Thoracic aorta (tissue), 2 donors: ENCODE results near the gene TPGS1. TPM values are rescaled to one million over a fixed set of nuclear protein-coding genes. Genes with fewer than 3 reads are reported as not detected.

Experiments
- ATAC-seq: fragments of 150-250 bp; one replicate; pipeline ENCODE4 v1.8.0; 2017; ENCODE audit warnings: low read depth; ENCODE audit not compliant: insufficient number of reproducible peaks, low FRiP score
- DNase-seq: peaks from one replicate; pipeline ENCODE4 v3.0.0-alpha.2; 2020; ENCODE audit warnings: low spot score
- H3K27ac ChIP-seq, 2 donors: fragments of 200-600 bp; sonication (generic); 1 replicate in 1 of 2; 2 replicates in 1 of 2; pipeline ENCODE4 v1.5.1; 2016; ENCODE audit warnings: mild to moderate bottlenecking in 2 of 2, moderate library complexity in 2 of 2
- H3K27me3 ChIP-seq: fragments of 200-600 bp; sonication (generic); replicated peaks from 2 replicates; pipeline ENCODE4 v1.6.0; 2016; ENCODE audit warnings: mild to moderate bottlenecking; ENCODE audit not compliant: insufficient read depth
- H3K36me3 ChIP-seq: fragments of 200-600 bp; sonication (generic); one replicate; pipeline ENCODE4 v1.5.1; 2016
- H3K4me1 ChIP-seq, 2 donors: fragments of 200-600 bp; sonication (generic); 1 replicate in 1 of 2; 2 replicates in 1 of 2; pipeline versions ENCODE4 v1.5.1 to v1.6.0; 2016; ENCODE audit warnings: low read depth in 2 of 2, mild to moderate bottlenecking in 1 of 2; ENCODE audit not compliant: control insufficient read depth in 1 of 2
- H3K4me3 ChIP-seq: fragments of 200-600 bp; sonication (generic); 2 replicates; pipeline ENCODE4 v1.5.1; 2016; ENCODE audit warnings: mild to moderate bottlenecking
- H3K9me3 ChIP-seq: fragments of 200-600 bp; sonication (generic); 2 replicates; pipeline ENCODE4 v1.5.1; 2016
- total RNA-seq, 2 donors: library from RNA; depleted of rRNA; stranded (reverse); fragments of >200 nt; gene quantifications; one replicate each; pipeline versions ENCODE4 v1.1.0 to v1.2.3, GENCODE V29; 2016
- TF ChIP-seq, protein P1 (sequence below): fragments of 200-600 bp; sonication (generic); IDR thresholded peaks from one replicate; pipeline ENCODE4 v1.5.1; 2019; ENCODE audit warnings: antibody characterized with exemption

Gene TPGS1
- total RNA-seq, 2 donors from 2014 or later = 34.1 to 94.1 TPM

DNA sequence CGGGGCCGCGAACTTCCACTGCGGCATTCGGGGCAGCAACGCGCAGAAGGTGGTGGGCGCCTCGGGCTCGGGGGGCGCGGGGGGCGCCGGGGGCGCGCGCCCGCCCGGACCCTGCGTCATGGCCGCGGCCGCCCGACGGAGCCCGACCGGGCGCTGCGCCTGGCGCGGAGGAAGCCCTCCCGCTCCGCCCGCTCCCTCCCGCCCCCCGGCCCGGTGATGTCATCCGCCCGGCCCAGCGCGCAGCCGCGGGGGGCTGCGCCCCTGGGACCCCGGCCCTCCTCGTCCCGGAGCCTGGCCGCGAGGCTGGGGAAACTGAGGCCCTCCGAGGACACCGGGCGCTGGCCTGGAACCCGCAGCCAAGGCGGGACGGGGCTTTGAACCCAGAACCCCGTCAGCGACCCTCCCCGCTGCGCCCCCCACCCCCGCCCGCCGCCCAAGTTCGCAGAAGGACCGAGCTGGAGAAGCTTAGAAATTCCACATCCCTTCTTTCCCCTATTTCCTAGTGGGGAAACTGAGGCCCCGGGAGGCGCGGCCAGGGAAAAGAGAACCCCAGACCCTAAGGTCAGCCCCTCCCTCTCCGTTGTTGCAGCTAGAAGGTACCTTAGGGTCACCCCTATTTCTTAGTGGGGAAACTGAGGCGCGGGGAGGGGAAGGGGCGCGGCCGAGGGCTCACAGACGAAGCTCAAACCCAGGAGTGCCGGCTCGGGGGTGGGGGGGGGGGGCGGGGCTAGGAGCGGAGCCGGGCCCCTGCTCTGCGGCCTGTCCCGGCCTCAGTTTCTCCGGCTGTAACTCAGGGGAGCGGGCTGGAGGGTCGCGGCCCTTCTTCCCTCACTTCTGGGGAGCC is 46.2 kb upstream of the TPGS1 start, which contains the start of gene SHC2:
TSS of gene SHC2 (minus strand) at position 157 of the 844 bp plus-strand sequence. CDS start at position 120, 37 bp downstream.
- no peak for DNase-seq
- Histone ChIP-seq H3K36me3 (no peaks in the 10 kb centered on the region), H3K4me3 (peak within 1 kb of the TSS; percentile 69), H3K4me1 (peaks cover 0 to 5% of the 10 kb centered on the region in 2 donors), H3K9me3 (no peaks in the 10 kb centered on the region), H3K27ac (no peak within 1 kb of the TSS), H3K27me3 (peaks cover 6% of the 10 kb centered on the region)
- TF ChIP-seq, protein P1, sequence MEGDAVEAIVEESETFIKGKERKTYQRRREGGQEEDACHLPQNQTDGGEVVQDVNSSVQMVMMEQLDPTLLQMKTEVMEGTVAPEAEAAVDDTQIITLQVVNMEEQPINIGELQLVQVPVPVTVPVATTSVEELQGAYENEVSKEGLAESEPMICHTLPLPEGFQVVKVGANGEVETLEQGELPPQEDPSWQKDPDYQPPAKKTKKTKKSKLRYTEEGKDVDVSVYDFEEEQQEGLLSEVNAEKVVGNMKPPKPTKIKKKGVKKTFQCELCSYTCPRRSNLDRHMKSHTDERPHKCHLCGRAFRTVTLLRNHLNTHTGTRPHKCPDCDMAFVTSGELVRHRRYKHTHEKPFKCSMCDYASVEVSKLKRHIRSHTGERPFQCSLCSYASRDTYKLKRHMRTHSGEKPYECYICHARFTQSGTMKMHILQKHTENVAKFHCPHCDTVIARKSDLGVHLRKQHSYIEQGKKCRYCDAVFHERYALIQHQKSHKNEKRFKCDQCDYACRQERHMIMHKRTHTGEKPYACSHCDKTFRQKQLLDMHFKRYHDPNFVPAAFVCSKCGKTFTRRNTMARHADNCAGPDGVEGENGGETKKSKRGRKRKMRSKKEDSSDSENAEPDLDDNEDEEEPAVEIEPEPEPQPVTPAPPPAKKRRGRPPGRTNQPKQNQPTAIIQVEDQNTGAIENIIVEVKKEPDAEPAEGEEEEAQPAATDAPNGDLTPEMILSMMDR = no peak
- no peak for ATAC-seq

DNA sequence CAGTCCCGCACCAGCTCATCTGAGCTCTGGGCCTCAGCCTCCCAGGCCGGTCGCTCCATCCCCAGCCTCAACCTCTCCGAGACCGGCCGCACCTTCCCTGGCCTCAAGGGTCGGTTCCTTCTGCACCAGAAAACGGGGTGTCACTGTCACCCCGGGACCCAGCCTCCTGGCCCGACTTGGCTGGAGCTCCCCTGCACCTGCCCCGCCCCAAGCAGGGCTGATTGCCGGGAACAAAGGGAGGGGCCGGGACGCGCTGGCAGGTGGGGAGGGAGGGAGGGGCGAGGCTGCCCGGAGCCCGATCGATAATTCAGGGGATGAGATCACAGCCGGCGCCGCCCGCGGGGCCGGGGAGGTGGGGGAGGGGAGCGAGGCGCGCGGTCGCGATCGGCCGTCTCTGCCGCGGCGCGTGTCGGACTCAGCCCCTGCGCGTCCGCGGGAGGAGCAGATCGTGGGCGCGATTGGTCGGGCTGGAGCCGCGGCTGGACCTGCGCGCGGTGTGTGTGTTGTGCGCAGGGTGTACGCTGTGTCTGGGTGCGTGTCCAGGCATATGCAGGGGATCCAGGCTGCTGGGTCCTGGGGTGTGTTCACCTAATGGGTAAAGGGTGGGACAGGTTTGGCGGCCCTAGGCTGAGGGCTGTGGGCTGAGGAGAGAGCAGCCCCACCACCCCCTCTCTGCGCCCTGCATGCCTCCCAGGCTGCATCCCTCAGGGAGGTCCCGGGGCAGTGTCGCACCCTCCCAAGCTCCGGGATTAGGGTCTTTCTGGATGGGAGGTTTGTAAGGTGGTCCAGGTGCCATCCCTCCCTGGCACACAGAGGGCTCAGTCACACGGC is 45.4 kb upstream of the TPGS1 start:
- DNase-seq (no peak), ATAC-seq (no peak)
- no peaks in the 10 kb centered on the region for H3K36me3 ChIP-seq
- H3K4me1 ChIP-seq = peaks cover 0 to 5% of the 10 kb centered on the region in 2 donors
- TF ChIP-seq, protein P1 = no peak
- H3K4me3 ChIP-seq = peak overlapping the region; percentile 64
- H3K27me3 ChIP-seq = peaks cover 6% of the 10 kb centered on the region
- H3K27ac ChIP-seq = no peak overlapping the region
- H3K9me3 ChIP-seq = no peaks in the 10 kb centered on the region

DNA sequence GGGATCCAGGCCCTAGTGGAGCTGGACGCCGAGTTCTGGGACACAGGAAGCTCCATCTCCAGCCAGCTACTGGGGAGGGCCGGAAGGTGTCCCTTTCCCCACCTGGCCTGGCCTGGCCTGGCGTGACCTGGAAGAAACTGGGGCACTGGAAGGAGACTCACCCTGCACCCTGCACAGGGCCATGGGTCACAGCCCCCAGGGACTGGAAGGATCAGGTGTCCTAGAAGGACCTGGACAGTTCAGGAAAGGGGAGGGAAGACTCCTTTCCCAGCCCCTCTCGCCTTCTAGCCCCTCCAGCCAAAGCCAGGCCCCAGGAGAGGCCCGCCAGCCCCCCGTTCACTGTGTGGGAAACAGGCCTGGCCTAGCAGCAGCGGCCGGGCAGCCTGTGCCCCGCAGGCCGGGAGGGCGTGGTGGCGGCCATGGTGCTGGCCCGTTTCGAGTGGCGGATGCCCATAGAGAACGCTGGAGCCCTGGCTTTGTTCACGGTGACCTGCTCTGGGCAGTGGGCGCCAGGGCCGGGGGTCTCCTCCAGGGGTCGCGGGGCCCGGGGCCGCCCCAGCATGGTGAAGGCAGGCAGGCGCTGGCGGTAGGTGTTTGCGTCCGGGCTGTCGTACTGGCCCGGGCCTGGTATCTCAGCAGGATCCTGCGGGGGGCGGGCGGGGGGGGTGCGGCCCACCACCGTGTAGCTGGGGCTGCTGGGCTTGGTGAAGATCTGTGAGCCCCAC is 43.7 kb upstream of the TPGS1 start:
- H3K36me3 ChIP-seq = no peaks in the 10 kb centered on the region
- DNase-seq = no peak
- no peak for ATAC-seq
- TF ChIP-seq, protein P1 = no peak
- no peak overlapping the region for H3K4me3 ChIP-seq
- no peak overlapping the region for H3K27ac ChIP-seq
- H3K27me3 ChIP-seq = peaks cover 6% of the 10 kb centered on the region
- peaks cover 0 to 5% of the 10 kb centered on the region in 2 donors for H3K4me1 ChIP-seq
- H3K9me3 ChIP-seq = no peaks in the 10 kb centered on the region

DNA sequence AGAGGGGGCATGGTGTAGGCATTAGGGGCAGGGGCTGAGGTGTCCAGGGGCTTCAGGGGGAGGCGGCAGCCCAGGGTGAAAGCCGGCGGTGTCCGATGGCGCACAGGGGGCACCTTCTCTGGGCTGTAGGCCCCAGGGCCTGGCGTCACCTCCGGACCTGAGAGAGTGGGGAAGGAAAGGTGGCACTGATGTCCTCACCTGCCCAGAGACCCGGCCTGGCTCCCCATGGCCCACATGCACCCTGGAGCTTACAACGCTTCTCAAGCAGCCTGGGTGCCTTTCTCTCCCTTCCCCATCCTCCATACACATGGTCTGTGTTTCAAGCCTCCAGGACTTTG is 43.1 kb upstream of the TPGS1 start:
- Histone ChIP-seq H3K27ac (no peak overlapping the region), H3K9me3 (no peaks in the 10 kb centered on the region), H3K4me1 (peaks cover 0 to 5% of the 10 kb centered on the region in 2 donors), H3K4me3 (no peak overlapping the region), H3K36me3 (no peaks in the 10 kb centered on the region), H3K27me3 (peaks cover 6% of the 10 kb centered on the region)
- DNase-seq (no peak), ATAC-seq (no peak)
- TF ChIP-seq, protein P1 = no peak
